ENCODE measurements around the gene MAGI2.
"Not testable (repeated sequence)": the region's sequence is repeated elsewhere in the genome, so short reads cannot be mapped to it uniquely, and the experiment has no call there.

MAGI2 gene

DNA sequence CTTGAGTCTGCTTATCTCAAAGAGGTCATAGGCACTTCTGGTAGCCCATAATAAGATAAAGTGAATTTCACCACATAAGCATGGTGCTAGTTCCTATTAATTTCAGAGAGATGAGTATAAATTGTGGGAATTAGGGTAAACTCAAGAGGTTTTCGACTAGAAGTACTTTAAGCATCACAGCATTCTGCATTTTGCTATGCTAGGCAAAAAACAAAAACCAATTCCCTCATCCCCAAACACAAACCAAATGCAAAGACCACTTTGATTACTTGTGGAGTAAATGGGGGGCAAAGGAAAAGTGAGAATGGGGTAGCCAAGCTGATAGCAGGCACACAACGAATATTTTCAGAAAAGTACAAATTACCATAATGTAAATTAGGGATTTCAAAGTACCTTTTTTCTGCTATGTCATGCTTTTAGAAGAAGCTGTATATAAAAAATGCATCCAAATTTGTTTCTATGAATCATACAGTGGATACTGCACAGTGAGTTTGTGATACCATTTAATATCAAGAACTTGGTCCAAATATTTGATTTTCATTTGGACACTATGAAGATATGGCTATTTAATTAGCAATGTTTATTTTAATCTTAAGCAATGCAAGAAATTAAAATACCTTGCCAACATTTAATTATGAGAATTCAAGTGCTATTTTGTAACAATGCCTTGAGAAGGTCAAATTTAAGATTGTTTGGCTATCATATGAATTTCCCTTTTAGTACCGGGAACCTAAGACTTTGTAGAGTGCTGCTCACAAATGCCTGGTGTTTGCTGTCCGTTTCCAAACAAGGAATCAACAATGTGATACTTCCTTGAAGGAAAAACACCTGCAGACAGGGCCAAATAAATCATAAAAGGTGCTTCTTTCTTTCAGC lies 1199.4 kb downstream of the MAGI2 start:
- peak in 1 of 2 experiments; percentile 57 for DNase-seq

DNA sequence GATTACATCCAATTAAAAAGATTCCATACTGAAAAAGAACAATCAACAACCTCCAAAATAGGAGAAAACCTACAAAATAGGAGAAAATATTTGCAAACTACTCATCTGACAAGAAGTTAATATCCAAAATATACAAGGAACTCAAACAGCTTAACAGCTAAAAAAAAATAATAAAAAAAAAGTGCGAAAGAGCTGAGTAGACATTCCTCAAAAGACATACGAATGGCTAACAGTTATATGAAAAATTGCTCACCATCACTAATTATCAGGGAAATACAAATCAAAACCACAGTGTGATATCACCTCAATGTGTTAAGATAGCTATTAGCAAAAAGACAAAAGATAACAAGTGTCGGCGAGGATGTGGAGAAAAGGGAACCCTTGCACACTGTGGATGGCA lies 1204.6 kb downstream of the MAGI2 start:
- no peak for DNase-seq

DNA sequence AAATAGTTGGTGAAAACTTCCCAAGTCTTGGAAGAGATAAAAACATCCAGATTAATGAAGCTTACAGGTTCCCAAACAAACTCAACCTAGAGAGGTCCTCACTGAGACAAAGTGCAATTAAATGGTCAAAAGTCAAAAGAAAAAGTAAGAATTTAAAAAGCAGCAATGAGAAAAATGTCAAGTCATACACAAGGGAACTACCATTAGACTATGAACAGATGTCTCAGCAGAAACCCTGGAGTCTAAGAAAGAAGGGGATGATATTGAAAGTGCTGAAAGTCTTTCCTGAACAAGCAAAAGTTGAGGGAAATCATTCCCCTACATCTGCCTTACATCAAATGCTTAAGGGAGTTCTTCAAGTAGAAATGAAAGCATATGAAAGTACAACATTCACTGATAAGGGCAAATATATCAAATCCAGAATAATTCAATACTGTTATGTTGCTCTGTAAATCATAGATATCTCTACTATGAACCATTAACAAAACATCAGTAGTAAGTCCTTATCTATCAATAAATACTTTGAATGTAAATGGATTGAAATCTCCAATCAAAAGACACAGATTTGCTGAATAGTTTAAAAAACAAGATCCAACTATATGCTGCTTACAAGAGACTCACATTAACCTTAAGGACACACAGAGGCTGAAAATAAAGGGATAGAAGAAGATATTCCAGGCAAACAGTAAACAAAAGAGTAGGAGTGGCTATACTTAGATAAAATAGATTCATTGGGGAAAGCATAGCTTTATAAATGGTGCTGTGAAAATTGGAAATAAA lies 1205.4 kb downstream of the MAGI2 start:
- DNase-seq = no peak

DNA sequence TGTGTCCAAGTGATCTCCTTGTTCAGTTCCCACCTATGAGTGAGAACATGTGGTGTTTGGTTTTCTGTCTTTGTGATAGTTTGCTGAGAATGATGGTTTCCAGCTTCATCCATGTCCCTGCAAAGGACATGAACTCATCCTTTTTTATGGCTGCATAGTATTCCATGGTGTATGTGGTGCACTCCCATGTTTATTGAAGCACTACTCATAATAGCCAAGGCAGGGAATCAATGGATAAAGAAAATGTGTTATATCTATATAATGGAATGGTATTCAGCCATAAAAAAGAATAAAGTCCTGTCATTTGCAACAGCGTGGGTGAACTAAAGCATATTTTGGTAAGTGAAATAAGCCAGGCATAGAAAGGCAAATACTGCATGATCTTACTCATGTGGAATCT lies 1213.3 kb downstream of the MAGI2 start:
- not testable (repeated sequence) for DNase-seq

DNA sequence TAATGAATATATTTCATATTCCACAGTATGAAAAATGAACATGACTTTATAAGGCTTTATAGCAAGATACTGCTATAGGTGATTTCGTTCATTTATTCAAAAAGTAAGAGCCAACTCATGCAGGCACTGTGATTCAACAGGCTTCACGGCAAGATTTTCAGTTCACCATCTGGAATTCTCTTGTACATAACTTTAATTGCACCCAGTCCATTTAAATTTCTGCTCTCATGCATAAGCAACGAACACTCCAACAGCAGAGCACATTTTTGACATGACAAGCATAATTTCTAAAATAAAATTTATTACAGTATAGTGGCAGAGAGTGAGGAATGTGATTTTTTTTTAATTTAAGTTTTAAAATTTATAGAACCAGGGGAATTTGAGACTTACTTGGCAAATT lies 1218.8 kb downstream of the MAGI2 start:
- DNase-seq = no peak

DNA sequence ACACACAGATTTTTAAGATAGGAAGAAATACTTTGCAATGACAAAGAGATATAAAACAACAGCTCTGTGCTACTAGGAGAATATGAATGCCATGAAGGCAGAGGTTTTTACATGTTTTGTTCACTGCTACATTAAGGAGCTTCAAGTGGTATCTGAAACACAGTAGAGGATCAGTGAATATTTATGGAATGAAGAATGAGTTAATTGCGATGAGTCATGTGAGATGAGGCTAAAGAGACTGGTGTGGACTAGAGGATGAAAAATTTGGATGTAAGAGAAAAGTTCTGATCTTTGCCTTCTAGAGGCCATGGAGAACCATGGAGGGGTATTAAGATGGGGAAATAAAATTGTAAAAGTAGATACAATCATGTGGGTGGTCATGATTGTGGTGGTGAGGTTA lies 1220.7 kb downstream of the MAGI2 start:
- DNase-seq = no peak

DNA sequence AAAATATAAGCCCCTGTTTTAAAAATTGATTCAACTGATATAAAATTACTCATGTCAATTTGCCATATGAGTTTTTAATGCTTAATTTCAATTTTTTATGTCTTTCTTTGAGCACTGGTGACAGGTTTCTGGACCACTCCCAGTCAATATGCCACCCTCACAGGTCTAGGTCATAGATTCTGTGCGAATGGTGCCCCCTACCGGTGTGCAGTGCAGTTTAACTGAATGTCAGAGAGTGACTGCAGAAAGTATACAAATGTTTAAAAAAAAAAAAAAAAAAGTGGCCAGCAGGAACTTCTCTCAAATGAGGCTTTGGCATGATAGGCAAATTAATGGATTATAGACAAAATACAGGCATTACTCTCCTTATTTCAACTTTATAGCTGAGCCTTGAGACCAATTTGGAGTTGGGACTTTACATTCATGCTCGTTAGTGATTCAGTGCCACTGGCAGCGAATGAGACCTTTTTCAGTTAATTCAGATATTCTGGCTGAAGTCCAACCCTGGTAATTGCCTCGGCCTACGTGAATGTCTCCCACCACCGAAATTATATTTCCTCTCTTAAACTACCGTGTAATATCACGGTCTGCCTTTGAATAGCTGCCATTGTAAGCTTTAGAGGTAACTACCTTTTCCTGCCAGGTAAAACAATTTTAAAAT lies 1227.3 kb downstream of the MAGI2 start:
- no peak for DNase-seq

DNA sequence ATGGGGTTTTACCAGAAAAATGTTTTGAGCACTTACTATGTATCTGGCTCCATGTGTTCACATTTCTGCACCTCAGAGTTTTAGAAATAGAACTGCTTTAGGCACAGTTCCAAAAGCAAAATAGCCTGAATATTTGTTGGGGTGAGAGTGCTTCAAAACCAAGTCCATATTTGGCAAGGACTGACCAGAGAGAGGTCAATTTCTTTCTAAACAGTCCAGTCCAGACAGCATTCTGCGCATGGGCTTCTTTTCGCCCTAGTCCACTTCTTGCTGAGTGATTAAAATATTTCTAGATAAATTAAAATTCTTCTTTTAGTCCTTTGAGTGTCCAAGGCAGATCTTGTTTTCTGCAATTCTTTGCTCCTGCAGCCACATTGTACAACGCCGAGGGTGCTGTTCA lies 1227.9 kb downstream of the MAGI2 start:
- DNase-seq = no peak

DNA sequence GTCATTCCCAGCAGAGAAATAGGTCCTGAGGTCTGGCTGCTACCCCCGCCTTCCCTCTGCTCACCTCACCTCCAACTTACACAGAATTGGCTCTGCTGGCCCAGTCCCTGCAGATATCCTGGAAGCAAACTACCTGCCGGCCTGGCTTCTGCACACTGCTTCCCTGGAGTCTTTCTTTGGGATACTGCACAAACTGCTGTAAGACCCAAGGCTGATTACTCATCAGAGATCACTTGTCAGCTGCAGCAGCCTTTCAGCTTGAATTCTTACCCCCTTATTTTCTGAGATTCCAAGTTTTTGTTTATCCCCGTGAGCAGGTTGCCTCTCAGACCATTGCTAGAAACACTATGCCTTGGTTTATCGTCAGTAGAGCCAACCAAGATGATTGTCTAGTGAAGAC lies 1228.5 kb downstream of the MAGI2 start:
- DNase-seq = no peak

DNA sequence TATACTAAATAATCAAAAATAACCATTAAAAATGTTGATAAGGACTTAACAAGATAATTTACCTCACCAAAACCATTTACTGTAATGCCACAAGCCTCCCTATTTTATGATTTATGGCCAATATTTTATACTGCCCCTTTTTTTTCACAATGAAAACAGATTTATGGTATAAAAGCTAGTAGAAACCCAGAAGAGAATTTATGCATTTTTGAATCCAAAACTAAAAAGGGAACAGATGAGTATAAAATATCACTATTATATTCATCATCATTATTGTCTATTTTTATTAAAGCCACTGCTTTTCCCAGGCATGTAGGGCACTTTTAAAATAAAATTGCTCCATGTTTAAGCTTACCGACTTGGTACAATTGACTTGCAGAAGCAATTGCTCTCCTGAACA lies 1229.9 kb downstream of the MAGI2 start:
- DNase-seq = no peak

DNA sequence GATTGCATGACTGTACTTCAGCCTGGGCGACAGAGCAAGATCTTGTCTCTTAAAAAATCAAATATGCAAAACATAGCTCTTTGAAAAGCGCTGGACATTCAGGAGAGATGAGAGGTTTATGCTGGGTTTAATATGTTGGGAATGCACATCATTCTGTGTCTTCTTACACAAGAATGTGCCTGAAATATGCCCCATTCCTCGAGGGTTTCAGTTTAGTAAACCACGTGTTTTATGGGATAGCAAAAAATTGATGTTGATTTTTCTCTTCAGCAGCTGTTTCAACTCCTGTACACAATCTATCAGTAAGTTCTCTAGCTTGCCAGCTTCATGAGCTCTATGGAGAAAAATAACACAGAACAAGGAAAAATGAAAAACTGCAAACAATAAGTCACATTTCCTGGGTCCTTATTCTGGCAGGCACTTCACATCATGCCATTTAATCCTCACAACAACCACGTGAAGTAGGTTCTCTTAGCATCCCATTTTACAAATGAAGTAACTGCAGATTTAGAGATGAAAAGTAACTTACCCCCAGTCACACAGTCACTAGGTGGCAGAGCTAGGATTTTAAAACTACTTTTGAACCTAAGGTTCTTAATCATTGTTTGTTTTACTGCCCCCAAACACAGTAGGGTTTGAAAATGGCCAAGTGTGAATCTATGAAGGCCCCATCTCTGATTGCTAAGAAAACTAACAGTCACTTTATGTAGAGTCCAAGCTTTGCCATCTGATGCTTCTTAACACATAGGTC lies 1231.3 kb downstream of the MAGI2 start:
- no peak for DNase-seq

DNA sequence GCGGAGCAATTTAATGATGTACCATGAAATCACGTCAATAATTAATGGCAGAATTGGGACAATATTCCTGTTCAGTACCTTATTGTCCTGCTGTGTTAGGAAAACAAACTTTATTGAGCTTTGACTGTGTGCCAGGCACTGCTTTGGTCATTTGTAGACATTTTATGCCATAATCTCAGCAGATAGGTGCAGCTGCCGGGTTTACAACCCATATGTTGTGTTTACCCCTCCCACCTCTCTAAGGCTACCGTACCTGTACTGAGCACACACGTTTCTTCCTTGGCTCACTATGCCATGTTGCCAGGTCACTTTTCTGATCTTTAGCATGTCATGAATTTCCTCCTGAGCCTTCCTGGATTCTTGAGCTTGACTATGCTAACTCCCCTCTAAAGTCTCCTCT lies 1232.7 kb downstream of the MAGI2 start:
- no peak for DNase-seq

DNA sequence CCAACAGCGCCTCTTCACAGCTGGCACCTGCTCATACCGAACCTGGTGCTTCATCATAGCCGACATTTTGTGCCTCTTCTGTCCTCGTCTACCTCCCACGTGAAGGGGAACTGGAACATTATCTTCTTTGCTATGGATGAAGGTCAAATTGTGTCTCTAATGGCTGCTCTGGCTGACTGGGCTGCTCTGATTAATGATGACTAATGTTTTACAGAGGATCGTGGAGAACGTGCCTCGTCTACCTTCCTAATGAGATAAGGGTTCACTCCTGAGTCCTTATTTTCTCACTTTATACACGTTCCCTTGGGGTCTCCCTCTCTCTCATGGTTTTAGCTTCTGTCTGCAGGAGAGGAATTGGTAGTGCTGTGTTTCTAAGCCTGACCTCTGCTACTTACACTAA lies 1234.6 kb downstream of the MAGI2 start:
- no peak for DNase-seq

DNA sequence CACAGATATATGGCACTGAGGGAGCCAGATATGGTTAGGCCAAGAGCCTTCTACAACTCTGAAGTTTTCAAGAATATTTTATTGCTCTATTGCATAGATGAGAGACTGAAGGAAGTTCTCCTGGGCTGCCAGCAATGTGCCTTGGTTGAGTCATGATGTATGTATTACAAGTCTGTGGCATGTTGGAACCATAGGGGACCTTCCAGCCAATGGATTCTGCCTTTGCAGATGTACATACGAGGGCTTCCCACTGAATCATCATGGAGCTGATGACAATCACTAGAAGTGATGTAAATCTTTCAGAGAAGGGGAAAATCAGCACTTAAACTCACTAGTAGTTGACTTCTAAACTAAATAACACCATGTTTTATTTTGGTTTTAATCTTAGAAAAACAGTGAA lies 1235.4 kb downstream of the MAGI2 start:
- DNase-seq = no peak

DNA sequence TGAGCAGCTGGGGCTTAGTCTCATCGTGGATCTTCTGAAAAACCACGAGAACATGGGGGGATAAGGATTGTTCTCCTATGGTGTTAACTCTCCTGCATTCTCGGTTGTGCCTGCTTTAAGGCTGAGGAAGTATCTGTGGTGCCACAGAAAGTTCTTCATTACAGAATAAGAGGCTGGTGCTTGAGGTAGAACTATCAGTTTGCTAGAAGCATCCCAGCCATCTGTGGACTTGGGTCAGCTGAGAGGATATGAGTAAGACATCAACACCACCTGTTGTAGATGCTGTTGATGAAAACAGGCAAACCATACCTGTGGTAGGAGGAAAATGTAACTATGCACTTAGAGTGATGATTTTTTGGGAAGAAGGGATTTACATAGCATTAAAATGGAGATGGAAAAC lies 1238.3 kb downstream of the MAGI2 start:
- no peak for DNase-seq

DNA sequence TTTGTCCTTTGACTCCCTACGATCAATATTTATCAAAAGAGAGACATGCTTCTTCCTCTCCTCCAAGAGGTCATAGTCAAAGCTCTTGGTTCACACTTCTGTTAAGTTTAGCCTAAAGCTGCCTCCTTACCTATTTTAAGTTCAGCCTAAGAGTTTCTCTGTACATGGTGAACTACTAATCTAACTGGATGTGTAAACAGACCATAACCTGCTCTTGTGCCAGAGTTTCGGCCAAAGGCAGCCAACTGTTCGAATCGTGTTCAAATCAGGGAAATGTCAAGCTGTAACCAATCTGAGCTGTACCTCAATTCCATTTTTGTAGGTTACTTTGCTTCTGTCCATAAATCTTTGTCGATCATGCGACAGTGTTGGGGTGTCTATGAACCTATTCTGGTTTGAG lies 1240.1 kb downstream of the MAGI2 start:
- no peak for DNase-seq

DNA sequence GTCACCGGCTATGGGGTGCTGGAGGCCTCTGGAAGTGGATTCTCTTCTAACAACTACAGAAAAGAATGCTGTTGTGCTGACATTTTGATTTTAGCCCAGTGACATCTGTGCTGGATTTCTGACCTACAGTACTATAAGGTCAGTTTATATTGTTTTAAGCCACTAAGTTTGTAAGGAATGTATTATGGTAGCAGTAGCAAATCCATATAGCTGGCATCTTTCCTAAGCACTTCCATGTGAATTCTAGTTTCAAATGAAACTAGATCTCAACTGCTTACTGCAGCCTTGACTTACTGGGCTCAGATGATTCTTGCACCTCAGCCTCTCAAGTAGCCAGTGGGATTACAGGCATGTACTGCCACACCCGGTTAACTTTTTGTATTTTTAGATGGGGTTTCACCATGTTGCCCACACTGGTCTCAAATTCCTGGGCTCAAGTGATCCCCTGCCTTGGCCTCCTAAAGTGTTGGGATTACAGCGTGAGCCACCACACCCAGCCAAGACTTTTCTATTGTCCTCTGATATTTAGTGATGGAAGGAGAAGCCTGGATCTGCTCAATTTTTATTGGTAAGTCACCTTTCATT lies 1240.9 kb downstream of the MAGI2 start:
- DNase-seq = no peak

DNA sequence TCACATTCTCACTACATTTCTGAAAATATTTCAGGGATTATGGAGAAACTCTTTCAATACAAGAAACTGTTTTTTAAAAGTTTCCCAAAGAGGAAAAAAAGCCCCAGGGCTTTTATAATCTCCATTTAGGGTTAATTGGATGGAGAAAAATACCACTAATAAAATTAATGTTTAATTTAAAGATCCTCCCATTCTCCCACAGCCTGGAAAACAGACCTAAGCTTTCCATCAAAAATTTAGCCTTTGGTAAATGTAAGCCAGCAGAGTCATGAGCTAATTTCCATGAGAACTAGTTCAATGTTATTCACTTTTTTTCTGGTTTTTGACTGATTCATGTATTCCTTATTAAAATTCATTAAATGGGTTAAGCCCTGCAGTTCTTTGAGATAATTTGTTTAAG lies 1246.2 kb downstream of the MAGI2 start:
- DNase-seq = no peak

DNA sequence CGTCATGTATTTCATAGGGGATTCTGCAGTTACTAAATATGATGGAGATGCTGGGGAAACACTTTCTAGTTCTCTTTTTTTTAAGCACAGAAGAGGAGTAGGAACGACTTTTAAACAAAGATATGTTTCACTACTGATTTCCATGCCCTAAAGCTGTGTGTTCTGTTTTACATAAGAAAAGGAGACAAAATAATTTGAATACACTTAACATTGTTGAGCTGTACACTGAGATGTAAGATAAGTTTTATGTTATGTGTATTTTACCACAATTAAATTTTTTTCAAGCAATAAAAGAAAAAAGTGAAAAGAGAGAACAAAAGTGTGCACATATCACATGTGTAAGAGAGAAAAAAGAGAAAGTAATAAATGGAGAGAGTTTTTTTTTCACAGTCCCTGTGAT lies 1246.7 kb downstream of the MAGI2 start:
- DNase-seq = no peak

DNA sequence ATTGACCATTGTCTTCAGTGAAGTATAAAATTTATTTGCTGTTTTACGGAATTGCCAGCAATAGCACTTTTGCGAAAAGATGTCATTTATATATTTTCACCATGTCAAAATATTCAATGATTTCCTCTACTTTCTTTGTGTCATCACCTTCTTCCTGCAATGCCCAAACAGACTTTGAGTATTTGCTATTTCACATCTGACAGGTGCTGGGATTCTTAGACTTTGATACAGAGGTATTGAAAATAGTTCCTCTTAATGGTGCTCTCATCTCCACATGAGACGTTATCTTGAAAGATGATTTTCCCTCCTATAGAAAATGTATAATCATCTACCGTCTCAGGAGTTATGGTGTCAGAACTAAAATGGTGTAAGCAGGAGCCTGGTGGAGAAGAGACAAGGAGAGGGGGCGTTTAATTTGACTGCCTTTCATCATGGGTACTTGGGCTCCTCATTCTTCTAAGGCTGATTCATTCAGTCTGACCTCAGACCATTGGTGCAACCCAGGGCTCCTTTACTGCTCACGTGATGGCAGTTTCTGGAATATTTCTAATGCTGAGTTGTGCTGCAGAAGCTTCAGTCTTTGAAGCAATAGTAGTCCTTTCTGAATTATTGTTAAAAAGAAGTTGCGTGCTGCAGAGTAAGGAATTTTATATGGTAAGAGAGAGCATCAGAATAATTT lies 1250.3 kb downstream of the MAGI2 start:
- no peak for DNase-seq

DNA sequence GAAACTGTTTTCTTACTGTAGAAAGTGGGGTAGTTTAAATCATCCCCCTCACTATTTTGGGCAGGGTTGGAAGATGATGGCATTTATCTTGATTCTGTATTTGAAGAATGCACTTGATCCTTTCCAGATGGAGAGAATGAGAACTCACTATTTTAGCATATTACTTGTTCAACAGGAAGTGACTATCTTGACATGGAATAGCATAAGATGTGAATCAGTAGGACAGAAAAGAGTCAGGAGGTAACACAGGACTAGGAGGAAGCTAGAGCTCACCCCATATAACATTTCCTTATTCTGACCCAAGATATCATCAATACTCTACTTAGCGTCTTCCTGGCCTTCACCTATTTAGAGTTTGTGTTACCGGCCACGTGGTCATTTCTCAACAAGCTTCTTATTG lies 1254.7 kb downstream of the MAGI2 start:
- no peak for DNase-seq

DNA sequence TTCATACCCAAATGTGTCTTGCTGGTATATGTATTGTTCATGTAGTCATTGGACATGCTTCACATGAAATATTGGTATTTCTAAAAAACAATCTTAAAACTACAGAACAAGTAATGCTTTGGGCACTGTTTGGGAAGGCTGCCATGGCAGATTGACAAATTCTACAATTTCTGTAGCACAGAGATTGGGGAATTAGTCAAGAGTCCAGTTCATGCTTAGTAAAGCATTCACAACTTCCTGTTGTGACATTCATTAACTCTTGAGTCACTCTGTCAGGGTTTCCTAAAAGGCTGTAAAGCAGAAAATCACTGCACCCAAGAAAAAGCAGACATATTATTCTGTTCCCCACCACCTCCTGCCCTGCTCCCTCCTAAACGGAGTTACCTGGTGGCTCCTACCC lies 1256.0 kb downstream of the MAGI2 start:
- no peak for DNase-seq
